ENCODE data around the gene AQP9. TPM values are rescaled to one million over a fixed set of nuclear protein-coding genes. Genes with fewer than 3 reads are reported as not detected.

Gene AQP9
- total RNA-seq, 2 experiments from 2014 or later = not detected

Other genes starting within 250 kb of the AQP9 start
- not detected for gene ALDH1A2, start 72.7 kb upstream of the AQP9 start, total RNA-seq

Measured in activated CD8-positive, alpha-beta T cell treated with anti-CD3 and anti-CD28 coated beads, Interleukin-2, amount 10 ng/mL, durations not matched to agents 7 days and 5 days (primary cell).